Central memory CD4-positive, alpha-beta T cell (primary cell): ENCODE data around the gene PDE8B.
"Not testable (repeated sequence)": the region's sequence is repeated elsewhere in the genome, so short reads cannot be mapped to it uniquely, and the experiment has no call there.

Experiments
- DNase-seq: peaks from one replicate; pipeline ENCODE4 v3.0.0; 2022

Gene PDE8B

DNA sequence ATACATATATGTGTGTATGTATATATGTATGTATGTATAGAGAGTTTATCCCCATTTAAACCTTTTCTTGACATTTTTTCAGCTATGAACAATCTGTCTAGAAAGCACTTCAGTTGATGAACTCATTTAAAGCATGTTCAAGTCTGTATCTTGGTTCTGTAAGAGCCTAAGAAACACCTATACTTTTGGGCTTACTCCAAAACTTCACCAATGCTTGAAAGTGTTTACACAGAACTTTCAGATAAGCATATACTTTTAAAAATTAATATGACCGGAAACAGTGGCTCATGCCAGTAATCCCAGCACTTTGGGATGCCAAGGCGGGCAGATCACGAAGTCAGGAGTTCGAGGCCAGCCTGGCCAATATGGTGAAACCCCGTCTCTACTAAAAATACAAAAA is 250.8 kb downstream of the PDE8B start:
- no peak for DNase-seq

DNA sequence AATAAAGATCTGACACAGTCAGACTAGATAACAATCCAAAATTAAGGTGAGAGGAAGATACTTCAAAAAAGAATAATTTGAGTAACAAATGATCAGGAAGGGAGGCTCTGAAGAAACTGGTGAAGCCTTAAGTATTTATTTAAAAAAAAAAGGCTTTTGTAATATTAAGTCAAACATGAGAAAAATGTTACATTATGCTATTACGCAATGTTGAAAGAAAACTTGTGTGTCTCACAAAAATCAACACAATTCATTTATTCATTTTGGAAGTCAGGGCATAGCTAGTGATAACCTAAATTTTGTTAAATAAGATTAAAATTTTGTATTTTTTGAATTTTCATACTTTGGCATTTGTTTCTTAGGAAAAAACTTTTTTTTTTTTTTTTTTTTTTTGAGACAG is 253.4 kb downstream of the PDE8B start:
- DNase-seq, result no peak

DNA sequence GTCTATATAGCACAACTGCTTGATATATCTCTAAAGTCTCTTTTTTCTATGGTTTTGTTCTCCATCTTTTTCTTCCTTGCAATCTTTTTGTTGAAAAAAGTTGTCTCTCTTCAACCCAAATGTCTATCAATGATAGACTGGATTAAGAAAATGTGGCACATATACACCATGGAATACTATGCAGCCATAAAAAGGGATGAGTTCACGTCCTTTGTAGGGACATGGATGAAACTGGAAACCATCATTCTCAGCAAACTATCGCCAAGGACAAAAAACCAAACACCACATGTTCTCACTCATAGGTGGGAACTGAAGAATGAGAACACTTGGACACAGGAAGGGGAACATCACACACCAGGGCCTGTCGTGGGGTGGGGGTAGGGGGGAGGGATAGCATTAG is 258.4 kb downstream of the PDE8B start:
- DNase-seq, result not testable (repeated sequence)

DNA sequence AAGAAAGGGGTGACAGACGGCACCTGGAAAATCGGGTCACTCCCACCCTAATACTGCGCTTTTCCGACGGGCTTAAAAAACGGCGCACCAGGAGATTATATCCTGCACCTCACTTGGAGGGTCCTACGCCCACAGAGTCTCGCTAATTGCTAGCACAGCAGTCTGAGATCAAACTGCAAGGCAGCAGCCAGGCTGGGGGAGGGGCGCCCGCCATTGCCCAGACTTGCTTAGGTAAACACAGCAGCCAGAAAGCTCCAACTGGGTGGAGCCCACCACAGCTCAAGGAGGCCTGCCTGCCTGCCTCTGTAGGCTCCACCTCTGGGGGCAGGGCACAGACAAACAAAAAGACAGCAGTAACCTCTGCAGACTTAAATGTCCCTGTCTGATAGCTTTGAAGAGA is 264.6 kb downstream of the PDE8B start:
- not testable (repeated sequence) for DNase-seq
